ENCODE data around the gene CLDN5. TPM values are rescaled to one million over a fixed set of nuclear protein-coding genes. Genes with fewer than 3 reads are reported as not detected.

CLDN5 gene
- total RNA-seq, 1 donor from 2014 or later: 213 TPM

DNA sequence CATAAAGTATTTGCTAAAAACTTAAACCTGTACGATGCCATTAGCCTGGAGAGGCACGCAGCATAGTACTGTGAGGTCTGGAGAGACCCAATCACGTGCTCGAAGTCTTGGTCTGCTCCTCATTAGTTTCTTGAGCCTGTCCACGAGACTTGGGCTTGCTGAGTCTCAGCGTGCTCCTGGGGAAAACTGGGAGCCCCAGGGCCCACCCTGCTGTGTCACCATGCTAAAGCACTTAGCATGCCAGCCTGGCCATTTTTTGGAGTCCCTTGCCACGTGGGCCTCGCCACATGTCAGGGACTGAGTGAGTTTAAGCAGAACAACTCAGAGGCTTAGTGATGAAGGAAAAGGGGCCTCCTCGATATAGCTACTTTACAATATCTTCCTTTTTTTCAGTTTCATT lies 41.9 kb downstream of the CLDN5 start:
- Histone ChIP-seq H3K36me3 (no peaks in the 10 kb centered on the region), H3K27me3 (ENCODE audit: low read depth) (no peaks in the 10 kb centered on the region), H3K4me1 (peaks cover 14% of the 10 kb centered on the region), H3K9me3 (no peaks in the 10 kb centered on the region), H3K27ac (no peak overlapping the region), H3K4me3 (no peak overlapping the region)
- ATAC-seq (no peak), DNase-seq (no peak)
- intact Hi-C loops (cut with DNase I): no loop called here
- TF ChIP-seq, protein P1, sequence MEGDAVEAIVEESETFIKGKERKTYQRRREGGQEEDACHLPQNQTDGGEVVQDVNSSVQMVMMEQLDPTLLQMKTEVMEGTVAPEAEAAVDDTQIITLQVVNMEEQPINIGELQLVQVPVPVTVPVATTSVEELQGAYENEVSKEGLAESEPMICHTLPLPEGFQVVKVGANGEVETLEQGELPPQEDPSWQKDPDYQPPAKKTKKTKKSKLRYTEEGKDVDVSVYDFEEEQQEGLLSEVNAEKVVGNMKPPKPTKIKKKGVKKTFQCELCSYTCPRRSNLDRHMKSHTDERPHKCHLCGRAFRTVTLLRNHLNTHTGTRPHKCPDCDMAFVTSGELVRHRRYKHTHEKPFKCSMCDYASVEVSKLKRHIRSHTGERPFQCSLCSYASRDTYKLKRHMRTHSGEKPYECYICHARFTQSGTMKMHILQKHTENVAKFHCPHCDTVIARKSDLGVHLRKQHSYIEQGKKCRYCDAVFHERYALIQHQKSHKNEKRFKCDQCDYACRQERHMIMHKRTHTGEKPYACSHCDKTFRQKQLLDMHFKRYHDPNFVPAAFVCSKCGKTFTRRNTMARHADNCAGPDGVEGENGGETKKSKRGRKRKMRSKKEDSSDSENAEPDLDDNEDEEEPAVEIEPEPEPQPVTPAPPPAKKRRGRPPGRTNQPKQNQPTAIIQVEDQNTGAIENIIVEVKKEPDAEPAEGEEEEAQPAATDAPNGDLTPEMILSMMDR (IDR thresholded peaks at IDR 0.05): no peak

DNA sequence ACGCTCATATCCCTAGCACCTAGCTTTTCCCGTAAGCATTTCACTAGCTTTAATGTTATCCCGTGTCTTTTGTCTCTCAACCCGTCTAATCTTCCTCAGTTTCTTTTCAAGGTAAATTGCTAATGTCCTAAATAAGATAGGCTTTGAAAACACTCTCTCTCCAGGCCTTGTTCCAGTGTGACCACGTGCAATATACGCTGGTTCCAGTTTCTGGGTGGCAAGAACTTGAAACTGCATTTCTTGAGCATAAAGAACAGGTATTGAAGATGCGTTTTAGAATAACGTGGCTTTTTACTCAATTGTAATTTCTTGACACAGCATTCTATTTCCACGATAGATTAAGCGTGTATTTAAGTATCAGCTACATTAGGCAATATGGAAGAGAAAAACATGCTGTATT lies 43.4 kb downstream of the CLDN5 start:
- intact Hi-C loops (cut with DNase I): no loop called here
- DNase-seq (no peak), ATAC-seq (no peak)
- Histone ChIP-seq H3K4me3 (no peak overlapping the region), H3K9me3 (no peaks in the 10 kb centered on the region), H3K27ac (no peak overlapping the region), H3K4me1 (peaks cover 28% of the 10 kb centered on the region), H3K36me3 (no peaks in the 10 kb centered on the region), H3K27me3 (ENCODE audit: low read depth) (no peaks in the 10 kb centered on the region)
- TF ChIP-seq, protein P1 (IDR thresholded peaks at IDR 0.05): no peak

DNA sequence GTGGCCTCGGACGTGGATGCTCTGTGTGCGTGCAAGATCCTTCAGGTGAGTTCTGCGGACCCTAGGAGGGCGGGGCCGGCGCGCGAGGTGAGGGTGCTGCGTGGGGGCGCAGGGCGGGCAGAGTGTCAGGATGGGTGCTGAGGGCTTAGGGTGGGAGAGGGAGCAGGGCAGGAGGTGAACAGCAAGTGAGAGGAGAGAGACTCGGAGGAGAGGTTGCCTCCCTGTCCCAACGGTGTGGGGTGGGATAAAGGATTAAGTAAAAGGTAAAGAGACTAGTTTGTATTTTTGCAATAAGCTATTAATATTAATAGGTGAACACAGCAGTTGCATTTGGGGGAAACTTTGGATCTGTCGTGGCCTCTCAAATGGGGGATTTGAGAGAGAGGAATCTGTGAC lies 44.0 kb downstream of the CLDN5 start:
- TF ChIP-seq, protein P1 (IDR thresholded peaks at IDR 0.05): no peak
- Histone ChIP-seq H3K27me3 (ENCODE audit: low read depth) (no peaks in the 10 kb centered on the region), H3K4me1 (peaks cover 28% of the 10 kb centered on the region), H3K9me3 (no peaks in the 10 kb centered on the region), H3K4me3 (peak overlapping the region; percentile 98), H3K27ac (no peak overlapping the region), H3K36me3 (peaks cover 4% of the 10 kb centered on the region)
- DNase-seq (no peak), ATAC-seq (peak in 1 of 2 donors; percentile 0)
- intact Hi-C loops (cut with DNase I): no loop called here

DNA sequence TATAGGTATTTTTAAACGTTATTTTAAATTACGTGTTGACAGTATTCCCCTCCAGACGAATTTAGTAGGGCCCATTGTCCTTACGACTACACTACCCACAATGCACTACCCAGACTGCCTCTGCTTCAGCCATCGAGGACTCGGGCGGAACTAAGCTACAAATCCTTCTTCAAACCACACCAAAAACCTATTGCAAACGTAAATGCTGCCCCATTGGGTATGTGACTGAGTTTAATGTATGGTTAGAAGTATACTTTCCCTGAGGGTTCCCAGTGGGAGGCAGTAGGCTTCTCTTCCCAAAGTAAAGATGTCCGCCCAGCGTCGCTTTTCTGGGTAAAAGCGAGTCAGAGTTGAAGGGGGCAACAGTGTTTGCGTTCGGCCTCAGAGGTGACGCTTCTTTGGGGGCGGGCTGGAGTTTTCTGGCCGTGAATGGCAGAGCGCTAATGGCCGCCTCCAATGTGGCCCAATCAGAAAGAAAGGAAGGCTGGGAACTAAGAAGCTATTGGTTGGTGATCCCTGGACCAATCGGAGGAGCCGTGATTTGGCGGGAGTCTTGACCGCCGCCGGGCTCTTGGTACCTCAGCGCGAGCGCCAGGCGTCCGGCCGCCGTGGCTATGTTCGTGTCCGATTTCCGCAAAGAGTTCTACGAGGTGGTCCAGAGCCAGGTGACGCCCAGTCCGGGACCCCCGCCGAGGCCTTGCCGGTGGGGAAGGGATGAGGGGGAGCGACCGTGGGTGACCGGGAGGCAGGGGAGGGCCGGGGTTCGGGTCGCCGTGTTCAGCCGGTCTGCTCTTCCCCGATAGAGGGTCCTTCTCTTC lies 44.6 kb downstream of the CLDN5 start, which contains the start of gene CDC45:
Gene CDC45, plus strand, starts transcription at position 566 of the 818 bp plus-strand sequence. Its CDS starts 49 bp downstream, at position 615.
- ATAC-seq (peak; percentile 97), DNase-seq (peak; percentile 97)
- Histone ChIP-seq H3K36me3 (peaks cover 10% of the 10 kb centered on the region), H3K27me3 (ENCODE audit: low read depth) (no peaks in the 10 kb centered on the region), H3K4me3 (peak within 1 kb of the TSS; percentile 98), H3K9me3 (no peaks in the 10 kb centered on the region), H3K4me1 (peaks cover 28% of the 10 kb centered on the region), H3K27ac (peak within 1 kb of the TSS; percentile 99)
- TF ChIP-seq, protein P1 (IDR thresholded peaks at IDR 0.05): no peak
- intact Hi-C loops (cut with DNase I): no loop called here

DNA sequence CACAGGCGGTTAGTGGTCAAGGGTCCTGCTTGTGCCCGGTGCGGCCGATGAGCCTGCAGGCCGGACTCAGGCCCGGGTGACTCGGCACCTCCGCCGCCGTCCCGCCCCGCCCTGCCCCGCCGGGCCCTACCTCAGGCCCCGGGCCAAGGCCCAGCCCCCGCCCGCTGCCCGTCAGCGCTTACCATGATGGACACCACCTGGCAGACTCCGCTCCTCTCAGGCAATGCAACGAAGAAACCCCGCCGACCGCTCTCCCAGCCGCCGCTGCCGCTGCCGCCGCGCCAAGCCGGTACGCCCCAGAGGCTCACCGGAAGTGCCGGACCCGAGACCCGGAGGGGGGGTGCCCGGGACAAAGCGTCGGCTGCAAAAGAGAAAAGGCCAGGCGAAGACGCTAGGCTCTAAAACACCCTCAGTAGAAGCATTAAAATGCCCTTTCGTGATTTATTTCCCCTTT lies 45.3 kb downstream of the CLDN5 start, which contains the start of gene UFD1:
Gene UFD1, minus strand, starts transcription at position 293 of the 454 bp plus-strand sequence. Its CDS starts 108 bp downstream, at position 185.
- peak within 1 kb of the TSS; percentile 98 for H3K4me3 ChIP-seq
- peaks cover 28% of the 10 kb centered on the region for H3K4me1 ChIP-seq
- no peaks in the 10 kb centered on the region for H3K9me3 ChIP-seq
- intact Hi-C loops (cut with DNase I): no loop called here
- peak; percentile 85 to 89 for ATAC-seq
- peaks cover 17% of the 10 kb centered on the region for H3K36me3 ChIP-seq
- H3K27ac ChIP-seq: peak within 1 kb of the TSS; percentile 99
- H3K27me3 ChIP-seq (ENCODE audit: low read depth): no peaks in the 10 kb centered on the region
- TF ChIP-seq, protein P1 (IDR thresholded peaks at IDR 0.05): no peak
- peak; percentile 88 for DNase-seq

All from lower lobe of right lung (tissue), 2 donors.